Measurements from ENCODE around the gene DPF3.

DNA sequence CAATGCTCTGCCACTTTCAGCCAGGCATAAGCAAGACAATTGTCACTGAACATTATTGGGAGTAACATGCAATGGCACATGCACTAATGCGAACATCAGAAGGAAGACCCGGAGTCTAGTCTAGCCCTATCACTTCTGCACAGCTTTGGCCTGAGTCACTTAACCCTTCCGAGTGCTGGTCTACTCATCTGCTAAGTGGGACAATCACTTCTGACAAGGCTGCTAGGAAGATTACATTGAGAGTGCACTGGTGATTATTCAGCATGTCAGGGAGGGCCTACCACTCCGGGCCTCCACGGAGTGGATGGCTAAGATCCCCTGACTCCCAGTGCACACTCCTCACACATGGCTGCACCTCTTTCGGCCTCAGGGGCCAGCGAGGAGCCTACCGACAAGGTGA lies 240.9 kb downstream of the DPF3 start:
- TF ChIP-seq EP300 (IDR thresholded peaks at IDR 0.05; ENCODE audit: borderline replicate concordance): no peak
- no peak for TF ChIP-seq RAD21 (IDR thresholded peaks at IDR 0.05; ENCODE audit: low read depth)
- TF ChIP-seq TAF1 (IDR thresholded peaks at IDR 0.05; ENCODE audit: low read depth): no peak
- TF ChIP-seq, protein P1, sequence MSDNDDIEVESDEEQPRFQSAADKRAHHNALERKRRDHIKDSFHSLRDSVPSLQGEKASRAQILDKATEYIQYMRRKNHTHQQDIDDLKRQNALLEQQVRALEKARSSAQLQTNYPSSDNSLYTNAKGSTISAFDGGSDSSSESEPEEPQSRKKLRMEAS (IDR thresholded peaks at IDR 0.05): no peak
- TF ChIP-seq, protein P2, sequence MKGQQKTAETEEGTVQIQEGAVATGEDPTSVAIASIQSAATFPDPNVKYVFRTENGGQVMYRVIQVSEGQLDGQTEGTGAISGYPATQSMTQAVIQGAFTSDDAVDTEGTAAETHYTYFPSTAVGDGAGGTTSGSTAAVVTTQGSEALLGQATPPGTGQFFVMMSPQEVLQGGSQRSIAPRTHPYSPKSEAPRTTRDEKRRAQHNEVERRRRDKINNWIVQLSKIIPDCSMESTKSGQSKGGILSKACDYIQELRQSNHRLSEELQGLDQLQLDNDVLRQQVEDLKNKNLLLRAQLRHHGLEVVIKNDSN (IDR thresholded peaks at IDR 0.05): no peak
- TF ChIP-seq, protein P3, sequence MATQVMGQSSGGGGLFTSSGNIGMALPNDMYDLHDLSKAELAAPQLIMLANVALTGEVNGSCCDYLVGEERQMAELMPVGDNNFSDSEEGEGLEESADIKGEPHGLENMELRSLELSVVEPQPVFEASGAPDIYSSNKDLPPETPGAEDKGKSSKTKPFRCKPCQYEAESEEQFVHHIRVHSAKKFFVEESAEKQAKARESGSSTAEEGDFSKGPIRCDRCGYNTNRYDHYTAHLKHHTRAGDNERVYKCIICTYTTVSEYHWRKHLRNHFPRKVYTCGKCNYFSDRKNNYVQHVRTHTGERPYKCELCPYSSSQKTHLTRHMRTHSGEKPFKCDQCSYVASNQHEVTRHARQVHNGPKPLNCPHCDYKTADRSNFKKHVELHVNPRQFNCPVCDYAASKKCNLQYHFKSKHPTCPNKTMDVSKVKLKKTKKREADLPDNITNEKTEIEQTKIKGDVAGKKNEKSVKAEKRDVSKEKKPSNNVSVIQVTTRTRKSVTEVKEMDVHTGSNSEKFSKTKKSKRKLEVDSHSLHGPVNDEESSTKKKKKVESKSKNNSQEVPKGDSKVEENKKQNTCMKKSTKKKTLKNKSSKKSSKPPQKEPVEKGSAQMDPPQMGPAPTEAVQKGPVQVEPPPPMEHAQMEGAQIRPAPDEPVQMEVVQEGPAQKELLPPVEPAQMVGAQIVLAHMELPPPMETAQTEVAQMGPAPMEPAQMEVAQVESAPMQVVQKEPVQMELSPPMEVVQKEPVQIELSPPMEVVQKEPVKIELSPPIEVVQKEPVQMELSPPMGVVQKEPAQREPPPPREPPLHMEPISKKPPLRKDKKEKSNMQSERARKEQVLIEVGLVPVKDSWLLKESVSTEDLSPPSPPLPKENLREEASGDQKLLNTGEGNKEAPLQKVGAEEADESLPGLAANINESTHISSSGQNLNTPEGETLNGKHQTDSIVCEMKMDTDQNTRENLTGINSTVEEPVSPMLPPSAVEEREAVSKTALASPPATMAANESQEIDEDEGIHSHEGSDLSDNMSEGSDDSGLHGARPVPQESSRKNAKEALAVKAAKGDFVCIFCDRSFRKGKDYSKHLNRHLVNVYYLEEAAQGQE (IDR thresholded peaks at IDR 0.05; ENCODE audit: low read depth): no peak
- TF ChIP-seq TCF12 (IDR thresholded peaks at IDR 0.05; ENCODE audit: low read depth): no peak
- no peak for TF ChIP-seq EGR1 (IDR thresholded peaks at IDR 0.05)
